ENCODE results near the gene RNPEP.

RNPEP gene
- long read RNA-seq, transcript RNPEP-201 (11 exons, 2,427 nt), result major isoform, 19 of 55 reads
- long read RNA-seq, partial matches to known transcripts, result 16 of 55 reads
- long read RNA-seq, other reads (novel, unspliced or antisense), result 20 of 55 reads

- Histone ChIP-seq H3K4me3 (replicated peaks; ENCODE audit: insufficient read depth, low read length) (peak within 1 kb of the TSS; percentile 63), H3K27ac (replicated peaks) (peak within 1 kb of the TSS; percentile 83), H3K27me3 (ENCODE audit: insufficient read depth, poor library complexity, severe bottlenecking) (no peaks in the 10 kb centered on the region)
- DNase-seq (ENCODE audit: low read depth in 1 of 2, low spot score in 1 of 2), result peak; percentile 75 to 81
- TF ChIP-seq, protein P1, sequence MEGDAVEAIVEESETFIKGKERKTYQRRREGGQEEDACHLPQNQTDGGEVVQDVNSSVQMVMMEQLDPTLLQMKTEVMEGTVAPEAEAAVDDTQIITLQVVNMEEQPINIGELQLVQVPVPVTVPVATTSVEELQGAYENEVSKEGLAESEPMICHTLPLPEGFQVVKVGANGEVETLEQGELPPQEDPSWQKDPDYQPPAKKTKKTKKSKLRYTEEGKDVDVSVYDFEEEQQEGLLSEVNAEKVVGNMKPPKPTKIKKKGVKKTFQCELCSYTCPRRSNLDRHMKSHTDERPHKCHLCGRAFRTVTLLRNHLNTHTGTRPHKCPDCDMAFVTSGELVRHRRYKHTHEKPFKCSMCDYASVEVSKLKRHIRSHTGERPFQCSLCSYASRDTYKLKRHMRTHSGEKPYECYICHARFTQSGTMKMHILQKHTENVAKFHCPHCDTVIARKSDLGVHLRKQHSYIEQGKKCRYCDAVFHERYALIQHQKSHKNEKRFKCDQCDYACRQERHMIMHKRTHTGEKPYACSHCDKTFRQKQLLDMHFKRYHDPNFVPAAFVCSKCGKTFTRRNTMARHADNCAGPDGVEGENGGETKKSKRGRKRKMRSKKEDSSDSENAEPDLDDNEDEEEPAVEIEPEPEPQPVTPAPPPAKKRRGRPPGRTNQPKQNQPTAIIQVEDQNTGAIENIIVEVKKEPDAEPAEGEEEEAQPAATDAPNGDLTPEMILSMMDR (IDR thresholded peaks at IDR 0.05; ENCODE audit: insufficient read depth, low read length), result no peak
- peak; percentile 68 for TF ChIP-seq POLR2AphosphoS5 (IDR thresholded peaks at IDR 0.05; ENCODE audit: low read depth)
- TF ChIP-seq SPI1 (IDR thresholded peaks at IDR 0.05; ENCODE audit: borderline replicate concordance, low read depth), result peak; percentile 69; the same call in 1 of the 2 replicates
- peak; percentile 72 for TF ChIP-seq GABPA (IDR thresholded peaks at IDR 0.05; ENCODE audit: low read depth)
- TF ChIP-seq REST (IDR thresholded peaks at IDR 0.05; ENCODE audit: insufficient replicate concordance, low read depth), result peak; percentile 22
Observed at GRCh38 chr1:201982623-201983379, at the start of gene RNPEP. TSS of gene RNPEP (plus strand) at chr1:201982648. CDS start at chr1:201982667, 19 bp downstream.

DNA sequence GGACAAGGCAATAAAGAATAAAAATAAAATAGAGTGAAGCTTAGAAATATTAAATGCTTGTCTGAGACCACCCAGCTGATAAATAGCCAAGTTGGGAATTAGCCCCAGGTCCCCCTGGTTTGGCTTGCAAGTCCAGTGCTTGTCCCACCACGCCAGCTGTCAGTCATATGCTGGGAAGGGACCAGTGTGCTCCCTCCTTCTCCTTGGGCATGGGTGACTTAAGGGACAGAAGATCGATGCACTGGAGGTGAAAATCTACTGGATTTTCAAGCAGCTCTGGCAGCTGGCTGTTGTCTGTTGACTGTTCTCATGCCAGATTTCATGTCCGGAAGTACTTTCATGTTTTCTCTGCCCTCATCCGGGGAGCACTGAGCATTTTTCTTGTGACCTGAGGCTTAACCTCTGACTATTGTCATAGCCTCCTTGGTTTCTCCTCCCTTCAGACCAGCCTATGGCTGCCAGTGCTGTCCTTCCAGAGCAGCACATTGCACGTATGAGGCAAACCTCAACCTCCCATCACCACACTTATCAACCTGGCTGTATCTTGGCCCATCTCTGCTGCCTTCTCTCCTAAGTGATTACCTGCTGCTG lies 48.5 kb upstream of the RNPEP start:
- Histone ChIP-seq H3K27ac (replicated peaks) (no peak overlapping the region), H3K27me3 (ENCODE audit: insufficient read depth, poor library complexity, severe bottlenecking) (peaks cover 11% of the 10 kb centered on the region), H3K4me3 (replicated peaks; ENCODE audit: insufficient read depth, low read length) (no peak overlapping the region)
- DNase-seq (ENCODE audit: low read depth in 1 of 2, low spot score in 1 of 2), result no peak
- no peak for TF ChIP-seq POLR2AphosphoS5 (IDR thresholded peaks at IDR 0.05; ENCODE audit: low read depth)
- TF ChIP-seq GABPA (IDR thresholded peaks at IDR 0.05; ENCODE audit: low read depth), result no peak
- no peak for TF ChIP-seq REST (IDR thresholded peaks at IDR 0.05; ENCODE audit: insufficient replicate concordance, low read depth)
- no peak for TF ChIP-seq SPI1 (IDR thresholded peaks at IDR 0.05; ENCODE audit: borderline replicate concordance, low read depth)

DNA sequence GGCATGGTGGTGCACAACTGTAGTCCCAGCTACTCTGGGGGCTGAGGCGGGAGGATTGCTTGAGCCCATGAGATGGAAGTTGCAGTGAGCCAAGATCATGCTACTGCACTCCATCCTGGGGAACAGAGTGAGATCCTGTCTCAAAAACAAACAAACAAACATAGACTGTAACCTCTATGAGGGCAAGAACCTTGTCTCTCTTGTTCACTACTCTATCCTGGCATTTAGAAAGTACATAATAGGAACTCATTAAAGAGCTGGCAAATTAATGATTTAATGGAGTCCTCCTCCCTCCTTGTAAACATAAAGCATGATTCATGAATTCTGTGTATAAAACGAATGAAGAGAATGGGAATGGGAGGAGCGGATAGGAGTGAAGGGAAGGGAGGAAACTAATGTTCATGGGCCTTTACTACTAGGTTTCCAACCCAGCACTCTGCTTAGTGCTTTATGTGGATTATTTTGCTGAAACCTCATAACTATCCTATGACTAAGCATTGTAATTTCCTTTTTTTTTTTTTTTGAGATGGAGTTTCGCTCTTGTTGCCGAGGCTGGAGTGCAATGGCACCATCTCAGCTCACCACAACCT lies 44.7 kb upstream of the RNPEP start:
- H3K27ac ChIP-seq (replicated peaks), result no peak overlapping the region
- no peak for DNase-seq (ENCODE audit: low read depth in 1 of 2, low spot score in 1 of 2)
- H3K27me3 ChIP-seq (ENCODE audit: insufficient read depth, poor library complexity, severe bottlenecking), result peaks cover 2% of the 10 kb centered on the region
- no peak overlapping the region for H3K4me3 ChIP-seq (replicated peaks; ENCODE audit: insufficient read depth, low read length)
- TF ChIP-seq SPI1 (IDR thresholded peaks at IDR 0.05; ENCODE audit: borderline replicate concordance, low read depth), result no peak
- TF ChIP-seq GABPA (IDR thresholded peaks at IDR 0.05; ENCODE audit: low read depth), result no peak
- no peak for TF ChIP-seq POLR2AphosphoS5 (IDR thresholded peaks at IDR 0.05; ENCODE audit: low read depth)
- TF ChIP-seq REST (IDR thresholded peaks at IDR 0.05; ENCODE audit: insufficient replicate concordance, low read depth), result no peak
- TF ChIP-seq, protein P1 (IDR thresholded peaks at IDR 0.05; ENCODE audit: insufficient read depth, low read length), result no peak

Data from HL-60 (cell line).